Caco-2 (cell line): ENCODE data around the gene GPS1. TPM values are rescaled to one million over a fixed set of nuclear protein-coding genes. Genes with fewer than 3 reads are reported as not detected.

Source experiments
- BruUV-seq: library from RNA; stranded (reverse); fragments of 400-500 nt; replicated peaks from 2 replicates; lab custom pipeline; 2021; lab: Mats Ljungman, UMichigan
- CTCF ChIA-PET: fragments of 300-600 bp; sonication (Branson Sonifier 250); formaldehyde crosslinking; loops from one replicate; lab custom pipeline; 2022; ENCODE audit warnings: antibody characterized with exemption; lab: Charles Lee
- POLR2A ChIA-PET: fragments of 300-600 bp; sonication (Branson Sonifier 250); formaldehyde crosslinking; loops from one replicate; lab custom pipeline; 2022; ENCODE audit warnings: antibody characterized with exemption; lab: Charles Lee
- DNase-seq, 2 experiments: peaks; one replicate each; pipeline versions ENCODE4 v3.0.0 to v3.0.0-alpha.2; 2020 to 2022
- H3K27me3 ChIP-seq: replicated peaks from 2 replicates; pipeline ENCODE4 v1.6.0; 2011; ENCODE audit warnings: low read length; ENCODE audit not compliant: control insufficient read depth, insufficient read depth
- H3K36me3 ChIP-seq: 2 replicates; pipeline ENCODE4 v1.5.1; 2011; ENCODE audit warnings: low read length; ENCODE audit not compliant: control insufficient read depth, insufficient read depth
- H3K4me1 ChIP-seq: fragments of 250-450 bp; sonication (Bioruptor Pico); 2 replicates; pipeline ENCODE4 v1.5.1; 2020; ENCODE audit warnings: mild to moderate bottlenecking
- H3K4me3 ChIP-seq: 2 replicates; pipeline ENCODE4 v1.5.1; 2011; ENCODE audit warnings: low read depth, mild to moderate bottlenecking, control low read depth, low read length
- H3K9me3 ChIP-seq: fragments of 250-450 bp; sonication (Bioruptor Pico); 2 replicates; pipeline ENCODE4 v1.5.1; 2020; ENCODE audit warnings: mild to moderate bottlenecking, moderate library complexity
- H3K27ac Mint-ChIP-seq: one replicate; pipeline ENCODE4 v1.8.0; 2022; ENCODE audit warnings: mixed read lengths; ENCODE audit not compliant: unreplicated experiment
- H3K27me3 Mint-ChIP-seq: one replicate; pipeline ENCODE4 v1.8.0; 2022; ENCODE audit warnings: mixed read lengths; ENCODE audit not compliant: insufficient read depth, unreplicated experiment
- H3K36me3 Mint-ChIP-seq: one replicate; pipeline ENCODE4 v1.8.0; 2022; ENCODE audit warnings: mild to moderate bottlenecking, mixed read lengths; ENCODE audit not compliant: insufficient read depth, unreplicated experiment
- H3K4me1 Mint-ChIP-seq: one replicate; pipeline ENCODE4 v1.8.0; 2022; ENCODE audit warnings: low read depth, mixed read lengths; ENCODE audit not compliant: unreplicated experiment
- H3K4me3 Mint-ChIP-seq: one replicate; pipeline ENCODE4 v1.8.0; 2022; ENCODE audit warnings: mild to moderate bottlenecking, moderate library complexity, mixed read lengths; ENCODE audit not compliant: unreplicated experiment
- H3K9me3 Mint-ChIP-seq: one replicate; pipeline ENCODE4 v1.8.0; 2022; ENCODE audit warnings: mixed read lengths; ENCODE audit not compliant: unreplicated experiment
- CTCF ChIP-seq, 2 experiments: fragments of 200-600 bp in 1 of 2; IDR thresholded peaks; 1 replicate in 1 of 2; 2 replicates in 1 of 2; pipeline versions ENCODE4 v1.5.1 to v1.8.0; 2011 to 2022; ENCODE audit warnings: antibody characterized with exemption in 1 of 2, control low read depth in 1 of 2, inconsistent platforms in 1 of 2, low read depth in 1 of 2, low read length in 1 of 2, mild to moderate bottlenecking in 1 of 2, moderate library complexity in 1 of 2; ENCODE audit not compliant: insufficient read depth in 1 of 2, severe bottlenecking in 1 of 2, unreplicated experiment in 1 of 2
- intact Hi-C: fragments of 100-400 bp; cut with micrococcal nuclease; formaldehyde crosslinking; loops from one replicate; pipeline ENCODE4 v1.10.0; 2022; ENCODE audit not compliant: unreplicated experiment
- total RNA-seq: library from RNA; stranded (reverse); gene quantifications from 2 replicates; pipeline ENCODE4 v1.2.3, GENCODE V29; 2022

GPS1 gene
- total RNA-seq, 1 experiment from 2014 or later: 195 TPM

GRCh38 chr17:82053556-82054263 lies 2.0 kb downstream of the GPS1 start:
- intact Hi-C loops: no loop called here
- ChIA-PET POLR2A (interaction anchor here (0.5 kb wide), 1 partner anchor 31 kb away, joined by 3 read pairs; the partner anchor contains the start of gene LRRC45), CTCF (no interaction called here)
- DNase-seq: no peak
- Histone ChIP-seq H3K9me3 (no peaks in the 10 kb centered on the region), H3K4me1 (peaks cover 8% of the 10 kb centered on the region), H3K4me3 (no peak overlapping the region; the same call in 1 of the 2 replicates), H3K36me3 (peaks cover 1% of the 10 kb centered on the region; the same call in 1 of the 2 replicates), H3K27me3 (no peaks in the 10 kb centered on the region)
- Mint-ChIP-seq H3K9me3 (no peaks in the 10 kb centered on the region), H3K4me3 (peak overlapping the region; percentile 80), H3K27me3 (no peaks in the 10 kb centered on the region), H3K27ac (no peak overlapping the region), H3K36me3 (peaks cover 39% of the 10 kb centered on the region), H3K4me1 (no peaks in the 10 kb centered on the region)
- no peak for TF ChIP-seq CTCF (IDR thresholded peaks at IDR 0.05; ENCODE audit: insufficient read depth in 1 of 2, low read depth in 1 of 2, low read length in 1 of 2, severe bottlenecking in 1 of 2, unreplicated experiment in 1 of 2)
- no TSS peak for BruUV-seq

- no peak for DNase-seq
- Mint-ChIP-seq H3K4me1 (no peaks in the 10 kb centered on the region), H3K36me3 (peaks cover 46% of the 10 kb centered on the region), H3K27me3 (no peaks in the 10 kb centered on the region), H3K4me3 (no peak overlapping the region), H3K27ac (peak overlapping the region; percentile 67), H3K9me3 (no peaks in the 10 kb centered on the region)
- Histone ChIP-seq H3K4me3 (no peak overlapping the region), H3K4me1 (peaks cover 8% of the 10 kb centered on the region), H3K9me3 (no peaks in the 10 kb centered on the region), H3K36me3 (peaks cover 1% of the 10 kb centered on the region; the same call in 1 of the 2 replicates), H3K27me3 (no peaks in the 10 kb centered on the region)
- POLR2A ChIA-PET: no interaction called here
- BruUV-seq: no TSS peak
- intact Hi-C loops: no loop called here
- TF ChIP-seq CTCF (IDR thresholded peaks at IDR 0.05; ENCODE audit: insufficient read depth in 1 of 2, low read depth in 1 of 2, low read length in 1 of 2, severe bottlenecking in 1 of 2, unreplicated experiment in 1 of 2): no peak
- CTCF ChIA-PET: interaction anchor here (0.6 kb wide), 1 partner anchor 13 kb away, joined by 7 read pairs; no protein-coding TSS in a partner anchor
Observed at GRCh38 chr17:82054351-82055022, 2.8 kb downstream of the GPS1 start.
